ENCODE results near the gene PYGB.

The PYGB gene

DNA sequence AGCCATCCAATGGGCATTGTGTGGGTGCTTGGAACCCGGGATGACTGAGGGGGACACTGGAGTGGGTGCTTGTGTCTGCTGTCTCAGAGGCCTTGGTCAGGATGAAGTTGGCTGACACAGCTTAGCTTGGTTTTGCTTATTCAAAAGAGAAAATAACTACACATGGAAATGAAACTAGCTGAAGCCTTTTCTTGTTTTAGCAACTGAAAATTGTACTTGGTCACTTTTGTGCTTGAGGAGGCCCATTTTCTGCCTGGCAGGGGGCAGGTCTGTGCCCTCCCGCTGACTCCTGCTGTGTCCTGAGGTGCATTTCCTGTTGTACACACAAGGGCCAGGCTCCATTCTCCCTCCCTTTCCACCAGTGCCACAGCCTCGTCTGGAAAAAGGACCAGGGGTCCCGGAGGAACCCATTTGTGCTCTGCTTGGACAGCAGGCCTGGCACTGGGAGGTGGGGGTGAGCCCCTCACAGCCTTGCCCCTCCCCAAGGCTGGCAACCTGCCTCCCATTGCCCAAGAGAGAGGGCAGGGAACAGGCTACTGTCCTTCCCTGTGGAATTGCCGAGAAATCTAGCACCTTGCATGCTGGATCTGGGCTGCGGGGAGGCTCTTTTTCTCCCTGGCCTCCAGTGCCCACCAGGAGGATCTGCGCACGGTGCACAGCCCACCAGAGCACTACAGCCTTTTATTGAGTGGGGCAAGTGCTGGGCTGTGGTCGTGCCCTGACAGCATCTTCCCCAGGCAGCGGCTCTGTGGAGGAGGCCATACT is 49.4 kb downstream of the PYGB start:
- H3K27ac Mint-ChIP-seq: no peak overlapping the region
- no peaks in the 10 kb centered on the region for H3K36me3 Mint-ChIP-seq
- H3K27me3 Mint-ChIP-seq: no peaks in the 10 kb centered on the region
- H3K4me3 Mint-ChIP-seq: no peak overlapping the region
- H3K9me3 Mint-ChIP-seq: no peaks in the 10 kb centered on the region
- no peaks in the 10 kb centered on the region for H3K4me1 Mint-ChIP-seq

DNA sequence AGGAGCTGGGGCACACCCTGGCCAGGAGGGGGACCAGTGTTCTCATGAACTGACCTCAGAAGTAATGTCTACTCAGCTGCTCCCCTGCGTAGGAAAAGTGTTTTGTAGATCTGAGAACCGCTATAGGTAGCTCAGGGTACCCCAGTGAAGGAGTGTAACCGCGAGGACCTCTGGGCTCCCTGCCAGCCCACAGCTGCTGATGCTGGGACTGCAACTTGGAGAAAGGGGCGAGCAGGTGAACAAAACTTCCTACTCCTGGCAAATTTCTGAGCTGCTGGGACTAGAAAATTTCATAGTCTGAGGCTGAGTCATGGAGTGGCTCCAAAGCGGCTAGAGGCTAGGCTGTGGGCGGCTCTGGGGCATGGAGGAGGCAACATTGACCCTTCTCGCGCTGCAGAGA is 51.9 kb downstream of the PYGB start:
- Mint-ChIP-seq H3K27ac (peak overlapping the region; percentile 11), H3K4me1 (no peaks in the 10 kb centered on the region), H3K27me3 (no peaks in the 10 kb centered on the region), H3K4me3 (no peak overlapping the region), H3K36me3 (no peaks in the 10 kb centered on the region), H3K9me3 (no peaks in the 10 kb centered on the region)

DNA sequence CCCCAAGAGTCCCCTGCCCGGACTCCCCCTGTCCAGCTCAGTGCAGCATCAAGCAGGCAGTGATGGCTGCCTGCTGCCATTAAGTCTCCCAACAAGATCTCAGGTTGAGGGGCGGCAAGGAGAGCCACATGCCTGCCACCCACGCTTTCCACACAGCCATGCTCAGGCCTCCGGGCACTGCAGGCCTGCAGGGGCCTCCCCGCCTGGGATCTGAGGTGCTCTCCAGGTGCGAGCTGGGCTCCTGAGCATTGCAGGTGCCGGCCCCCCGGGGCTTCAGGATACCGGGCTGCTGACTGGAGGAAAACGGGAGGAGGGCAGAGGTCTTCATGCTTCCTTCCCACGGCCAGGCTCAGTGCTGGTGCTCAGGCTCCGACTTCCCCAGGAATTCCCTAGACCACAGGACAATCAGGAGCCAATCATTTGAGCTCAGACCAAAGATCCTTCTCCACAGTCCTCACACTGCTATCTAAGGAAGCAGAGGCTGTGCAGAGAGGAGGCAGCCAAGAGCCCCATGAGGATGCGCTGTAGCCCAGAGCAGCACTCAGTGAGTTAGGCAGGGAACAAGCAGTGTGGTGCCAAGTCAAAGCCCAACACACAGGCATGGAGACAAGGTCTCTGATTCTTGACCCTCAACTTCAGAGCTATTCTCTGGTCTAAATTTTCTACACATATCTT is 52.7 kb downstream of the PYGB start:
- no peaks in the 10 kb centered on the region for H3K9me3 Mint-ChIP-seq
- H3K27me3 Mint-ChIP-seq: no peaks in the 10 kb centered on the region
- H3K27ac Mint-ChIP-seq: no peak overlapping the region
- no peak overlapping the region for H3K4me3 Mint-ChIP-seq
- no peaks in the 10 kb centered on the region for H3K36me3 Mint-ChIP-seq
- H3K4me1 Mint-ChIP-seq: no peaks in the 10 kb centered on the region

DNA sequence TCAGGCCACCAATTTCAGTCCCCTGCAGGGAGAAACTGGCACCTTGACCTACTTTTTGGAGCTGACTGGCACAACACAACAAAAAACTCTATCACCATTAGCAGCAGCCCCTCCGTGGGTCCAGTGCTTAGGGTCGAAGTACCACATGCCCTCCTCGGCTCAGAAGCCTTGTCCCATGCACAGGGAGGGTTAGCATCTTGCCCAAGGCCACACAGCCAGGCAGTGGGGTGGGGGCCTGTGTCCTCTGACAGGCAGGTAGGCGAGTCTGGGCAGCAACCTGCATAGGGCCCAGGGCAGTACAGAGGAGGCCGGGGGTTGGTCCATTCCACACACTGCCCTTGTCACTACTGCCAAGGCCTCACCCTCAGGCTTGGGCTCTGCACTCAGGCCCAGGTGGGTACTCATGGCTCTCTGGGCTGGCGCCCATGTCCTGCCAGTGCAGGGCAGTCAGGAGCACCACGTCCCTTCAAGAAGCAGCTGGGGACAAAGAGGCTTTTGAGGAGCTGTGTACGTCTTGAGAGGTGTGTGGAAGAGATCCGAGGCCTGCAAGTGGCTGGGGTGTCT is 53.6 kb downstream of the PYGB start:
- Mint-ChIP-seq H3K27ac (no peak overlapping the region), H3K9me3 (no peaks in the 10 kb centered on the region), H3K4me1 (no peaks in the 10 kb centered on the region)

DNA sequence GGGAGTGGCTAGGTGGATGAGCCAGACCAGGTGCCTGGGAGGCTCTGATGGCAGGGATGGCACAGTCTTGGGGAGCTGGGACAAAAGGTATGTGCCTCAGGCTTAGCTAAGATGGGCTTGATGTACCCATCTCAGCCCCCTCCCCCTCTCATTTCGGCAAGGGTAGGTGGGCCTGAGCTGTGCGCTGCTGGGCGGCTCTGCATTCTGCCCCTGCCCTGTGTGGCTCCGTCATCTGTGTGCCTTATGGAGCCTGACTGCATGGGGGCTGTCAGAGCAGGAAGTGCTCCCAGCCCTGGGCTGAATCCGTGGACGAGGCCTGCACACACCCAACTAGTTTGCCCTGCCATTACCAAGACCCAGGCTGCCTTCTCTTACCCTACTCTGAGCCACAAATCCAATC is 54.7 kb downstream of the PYGB start:
- H3K4me3 Mint-ChIP-seq: no peak overlapping the region
- no peak overlapping the region for H3K27ac Mint-ChIP-seq
- no peaks in the 10 kb centered on the region for H3K27me3 Mint-ChIP-seq
- H3K9me3 Mint-ChIP-seq: no peaks in the 10 kb centered on the region
- H3K36me3 Mint-ChIP-seq: peaks cover 3% of the 10 kb centered on the region
- H3K4me1 Mint-ChIP-seq: no peaks in the 10 kb centered on the region

More for the DNA sequence above, 53.6 kb downstream of the PYGB start:
- Mint-ChIP-seq H3K36me3 (no peaks in the 10 kb centered on the region), H3K4me3 (no peak overlapping the region), H3K27me3 (no peaks in the 10 kb centered on the region)

DNA sequence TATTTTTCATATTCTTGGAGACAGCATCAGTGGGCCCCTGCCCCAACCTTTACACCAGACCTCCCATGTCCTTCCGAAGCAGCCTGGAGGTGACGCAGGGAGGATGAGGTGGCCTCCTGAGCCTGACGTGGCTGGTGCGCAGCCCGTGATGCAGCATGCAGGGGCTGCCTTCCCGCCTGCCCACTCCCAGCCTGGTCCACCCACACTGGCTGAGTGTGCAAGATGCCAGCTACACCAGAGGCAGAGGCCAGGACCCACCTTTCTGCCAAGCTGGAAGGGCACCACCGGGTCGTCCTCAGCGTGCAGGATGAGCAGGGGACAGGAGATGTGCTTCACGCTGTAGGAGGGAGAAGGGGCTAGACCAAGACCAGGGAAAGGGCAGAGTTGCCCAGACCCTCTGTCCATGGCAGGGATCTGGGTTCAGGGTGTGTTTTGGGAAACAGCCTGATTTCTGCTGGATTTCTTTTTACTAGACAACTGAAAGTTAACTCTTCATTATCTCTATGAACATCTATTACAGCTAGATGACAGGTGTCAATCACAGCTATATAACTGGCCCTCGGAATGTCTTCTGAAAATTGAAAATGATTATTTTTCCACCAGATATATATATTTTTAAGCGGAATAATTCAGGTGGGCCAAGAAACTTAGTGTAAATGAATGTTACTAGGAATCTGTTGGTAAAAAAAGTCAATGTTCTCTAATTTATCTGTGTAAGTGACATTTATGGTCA is 55.6 kb downstream of the PYGB start:
- H3K4me3 Mint-ChIP-seq: no peak overlapping the region
- no peaks in the 10 kb centered on the region for H3K9me3 Mint-ChIP-seq
- H3K4me1 Mint-ChIP-seq: no peaks in the 10 kb centered on the region
- H3K27me3 Mint-ChIP-seq: no peaks in the 10 kb centered on the region
- H3K27ac Mint-ChIP-seq: no peak overlapping the region
- peaks cover 3% of the 10 kb centered on the region for H3K36me3 Mint-ChIP-seq

DNA sequence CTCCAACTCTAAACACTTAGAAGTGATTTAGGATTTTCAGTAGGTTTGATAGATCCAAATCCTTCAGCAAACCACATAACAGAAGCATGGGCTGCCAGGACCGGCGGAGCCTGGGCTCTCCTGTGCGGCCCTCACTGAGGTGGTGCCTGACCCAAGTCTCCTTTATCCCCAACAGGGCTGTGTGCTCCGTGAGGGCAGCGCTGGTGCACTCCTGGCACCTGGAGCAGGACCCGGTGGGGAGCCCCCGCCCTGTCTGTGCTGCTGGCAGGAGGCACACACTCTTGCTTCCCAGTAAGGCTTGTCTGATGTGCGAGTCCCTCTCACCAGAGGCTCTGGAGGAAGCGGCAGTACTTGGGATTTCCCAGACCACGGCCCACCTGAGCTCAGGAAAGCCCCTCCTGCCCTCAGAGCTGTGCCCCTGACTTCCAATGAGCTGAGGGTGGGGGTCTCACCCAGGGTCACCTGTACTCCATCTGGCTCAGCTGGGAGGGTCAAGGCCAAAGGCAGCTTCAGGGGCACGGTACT is 56.2 kb downstream of the PYGB start:
- Mint-ChIP-seq H3K4me3 (no peak overlapping the region), H3K4me1 (no peaks in the 10 kb centered on the region), H3K27ac (no peak overlapping the region), H3K36me3 (peaks cover 3% of the 10 kb centered on the region), H3K9me3 (no peaks in the 10 kb centered on the region), H3K27me3 (no peaks in the 10 kb centered on the region)

DNA sequence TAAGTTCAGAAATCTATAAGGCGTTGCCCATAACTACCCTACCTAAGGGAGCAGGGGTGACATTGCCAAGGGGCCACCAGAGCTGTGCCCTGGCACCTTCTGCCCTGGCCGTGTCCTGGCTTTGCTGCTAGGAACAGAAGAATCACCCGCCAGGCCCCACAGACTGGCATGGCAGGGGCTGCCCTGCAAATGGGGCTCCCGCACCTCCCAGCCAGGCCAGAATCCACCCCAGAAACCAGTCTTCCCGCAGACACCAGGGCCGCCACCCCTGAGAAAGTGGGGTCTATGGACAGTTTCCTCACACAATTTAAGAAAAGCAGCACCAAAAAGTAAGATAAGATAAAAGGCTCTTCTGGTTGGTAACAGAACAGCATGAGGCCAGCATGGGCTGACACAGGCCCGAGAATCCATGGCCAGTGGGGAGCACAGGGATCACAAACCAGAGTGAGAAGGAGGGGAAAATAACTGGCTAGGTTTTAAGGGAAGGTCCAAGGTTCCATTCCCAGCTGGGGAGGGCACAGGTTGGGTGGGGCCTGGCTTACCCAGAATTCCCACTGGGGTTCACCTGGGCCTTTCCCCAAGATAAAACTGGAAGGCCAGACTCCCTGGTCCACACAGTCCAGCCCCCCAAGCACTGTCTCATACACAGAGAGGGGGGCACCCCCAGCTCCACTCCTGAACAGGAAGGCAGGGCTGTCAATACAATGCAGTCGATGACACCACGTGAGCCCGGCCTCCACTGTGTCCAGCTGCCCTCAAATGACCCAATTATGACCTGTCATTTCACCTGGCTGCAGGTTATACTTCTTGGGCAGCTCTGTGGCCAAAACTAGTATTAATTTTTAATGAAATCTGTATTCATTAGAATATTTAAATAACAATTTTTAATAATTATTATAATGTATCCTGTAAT is 59.4 kb downstream of the PYGB start:
- no peaks in the 10 kb centered on the region for H3K9me3 Mint-ChIP-seq
- peaks cover 23% of the 10 kb centered on the region for H3K4me1 Mint-ChIP-seq
- no peak overlapping the region for H3K27ac Mint-ChIP-seq
- no peaks in the 10 kb centered on the region for H3K27me3 Mint-ChIP-seq
- no peak overlapping the region for H3K4me3 Mint-ChIP-seq
- H3K36me3 Mint-ChIP-seq: peaks cover 3% of the 10 kb centered on the region

DNA sequence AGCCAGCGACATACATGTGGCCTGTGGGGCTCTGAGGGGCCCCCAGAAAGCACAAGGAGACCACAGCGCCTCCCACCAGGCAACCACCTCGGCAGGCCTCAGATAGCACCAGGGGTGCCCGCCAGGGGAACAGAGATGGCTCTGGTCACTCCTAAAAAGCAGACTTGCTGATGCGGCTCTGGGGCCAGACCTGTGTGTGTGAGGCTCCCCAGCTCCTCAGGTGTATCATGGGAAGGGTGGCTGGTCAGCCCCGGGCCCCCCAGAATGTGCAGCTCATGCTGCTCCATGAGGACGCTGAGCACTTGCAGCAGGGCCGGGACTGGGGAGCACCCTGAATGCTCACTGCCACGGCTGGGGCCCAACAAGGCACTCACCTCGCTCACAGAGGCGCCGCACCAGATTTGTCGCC is 60.2 kb downstream of the PYGB start:
- Mint-ChIP-seq H3K4me3 (no peak overlapping the region), H3K27ac (no peak overlapping the region), H3K27me3 (no peaks in the 10 kb centered on the region), H3K4me1 (peaks cover 23% of the 10 kb centered on the region), H3K36me3 (peaks cover 3% of the 10 kb centered on the region), H3K9me3 (no peaks in the 10 kb centered on the region)

DNA sequence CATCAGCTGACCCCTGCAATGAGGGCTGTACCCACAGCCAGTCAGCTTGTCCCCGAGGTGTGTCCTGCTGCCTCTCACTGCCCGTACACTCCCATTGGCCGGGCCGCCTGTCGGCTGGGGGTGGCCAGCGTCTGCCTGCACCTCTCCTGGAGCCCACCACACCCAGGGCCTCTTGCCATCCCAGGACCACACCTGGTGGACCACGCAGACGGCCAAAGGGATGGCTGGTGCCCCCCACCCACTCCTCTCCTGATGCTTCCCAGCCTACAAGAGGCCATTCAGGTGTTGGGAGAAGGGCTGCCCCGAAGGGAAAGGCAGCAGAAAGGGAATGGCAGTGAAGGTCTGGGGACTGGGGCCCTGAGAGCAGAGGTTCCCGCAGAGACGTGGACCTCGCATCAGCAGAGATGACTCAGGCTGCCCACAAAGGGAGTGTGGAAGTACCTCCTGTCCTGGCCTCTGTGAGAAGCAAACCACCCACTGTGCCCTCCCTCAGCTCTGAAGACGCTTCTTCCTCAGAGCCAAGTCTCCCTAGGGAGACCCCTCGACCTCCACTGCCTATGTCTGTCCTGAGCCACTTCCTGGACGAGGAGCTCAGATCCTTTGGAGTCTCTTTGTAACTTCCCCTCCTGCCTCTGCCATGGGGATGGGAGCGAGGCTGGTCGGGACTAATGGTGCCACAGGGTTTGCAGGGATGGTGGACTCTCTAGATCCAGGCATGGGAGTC is 60.9 kb downstream of the PYGB start:
- Mint-ChIP-seq H3K4me3 (no peak overlapping the region), H3K9me3 (no peaks in the 10 kb centered on the region), H3K36me3 (peaks cover 3% of the 10 kb centered on the region), H3K27ac (no peak overlapping the region), H3K27me3 (no peaks in the 10 kb centered on the region), H3K4me1 (peaks cover 23% of the 10 kb centered on the region)

DNA sequence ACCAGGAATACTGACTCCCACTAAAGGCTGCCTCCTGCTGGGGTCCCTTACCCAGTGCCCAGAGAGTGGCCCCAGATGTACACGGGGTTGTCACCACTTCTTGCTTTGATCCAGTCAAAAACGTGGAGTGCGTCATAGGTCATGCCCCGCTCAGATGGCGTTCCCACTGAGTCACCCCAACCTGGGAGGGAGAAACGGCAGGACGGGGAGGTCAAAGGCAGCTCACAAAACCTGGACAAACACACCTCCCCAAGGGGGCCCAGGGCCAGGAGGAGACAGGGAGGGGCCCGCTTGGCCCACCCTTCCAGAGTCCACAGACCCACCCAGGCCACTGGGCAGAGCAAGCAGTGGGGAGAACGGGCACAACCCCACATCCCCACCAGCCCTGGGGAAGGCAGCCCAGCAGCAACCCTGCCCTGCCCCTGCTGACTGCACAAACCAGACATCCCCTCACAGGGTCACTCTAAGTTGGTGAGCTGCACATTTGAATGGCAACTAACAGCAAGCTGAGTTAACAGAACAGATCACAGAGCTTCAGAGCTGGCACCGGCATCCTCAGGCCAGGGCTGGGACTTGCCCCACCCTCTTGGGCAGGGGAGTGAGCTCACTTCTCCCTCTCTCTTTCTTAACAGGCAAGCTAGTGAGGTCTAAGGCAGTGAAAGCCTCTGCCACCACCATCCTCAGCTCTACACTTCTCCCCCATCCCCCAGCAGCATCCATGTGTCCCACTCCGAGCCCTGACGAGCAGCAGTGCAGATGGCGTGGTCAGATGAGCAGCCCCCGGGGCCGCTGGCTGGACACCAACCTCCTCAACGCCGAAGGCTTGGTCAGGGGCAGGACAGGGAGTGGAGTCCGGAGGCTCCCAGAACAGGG is 61.7 kb downstream of the PYGB start:
- H3K4me1 Mint-ChIP-seq: peaks cover 23% of the 10 kb centered on the region
- H3K4me3 Mint-ChIP-seq: no peak overlapping the region
- H3K27me3 Mint-ChIP-seq: no peaks in the 10 kb centered on the region
- peaks cover 3% of the 10 kb centered on the region for H3K36me3 Mint-ChIP-seq
- no peaks in the 10 kb centered on the region for H3K9me3 Mint-ChIP-seq
- no peak overlapping the region for H3K27ac Mint-ChIP-seq

DNA sequence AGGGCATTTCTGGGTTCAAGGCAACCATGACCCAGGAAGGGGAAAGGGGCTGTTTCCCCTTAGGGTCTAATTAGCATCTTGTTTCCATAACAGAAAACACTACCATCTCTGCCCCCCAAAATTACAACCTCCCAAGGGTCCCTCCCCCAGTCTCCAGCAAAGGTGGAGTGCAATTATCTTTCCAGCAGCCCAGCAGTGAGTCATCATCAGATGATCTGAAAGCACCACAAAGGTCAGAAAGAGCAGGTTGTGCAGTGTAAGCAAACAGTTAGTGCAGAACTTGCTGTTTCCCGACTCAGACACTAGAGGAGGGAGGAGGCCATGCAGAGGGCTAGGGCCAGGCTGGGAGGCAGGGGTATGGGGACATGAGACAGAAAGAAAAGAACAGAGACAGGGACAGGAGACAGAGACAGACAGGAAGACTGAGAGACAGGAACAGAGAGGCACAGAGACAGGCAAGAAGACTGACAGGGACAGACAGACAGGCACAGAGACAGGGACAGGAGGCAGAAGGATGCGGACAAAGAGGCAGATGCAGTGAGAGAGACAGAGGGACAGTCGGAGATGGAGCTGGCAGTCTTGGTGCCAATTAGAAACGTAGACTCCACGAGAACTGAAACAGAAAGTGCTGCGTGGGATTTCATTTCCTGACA is 62.5 kb downstream of the PYGB start:
- no peaks in the 10 kb centered on the region for H3K27me3 Mint-ChIP-seq
- H3K4me3 Mint-ChIP-seq: peak overlapping the region; percentile 74
- H3K36me3 Mint-ChIP-seq: peaks cover 5% of the 10 kb centered on the region
- H3K27ac Mint-ChIP-seq: peak overlapping the region; percentile 71
- H3K9me3 Mint-ChIP-seq: no peaks in the 10 kb centered on the region
- peaks cover 23% of the 10 kb centered on the region for H3K4me1 Mint-ChIP-seq
